MM.1S (cell line): ENCODE measurements around the gene CIAO1.

Experiments
- DNase-seq: peaks from one replicate; pipeline ENCODE4 v3.0.0-alpha.2; 2015
- H2AFZ ChIP-seq: fragments of 300-600 bp; sonication (generic); 2 replicates; pipeline ENCODE4 v1.6.0; 2016; ENCODE audit warnings: antibody characterized with exemption, low read length
- H3F3A ChIP-seq: fragments of 300-600 bp; sonication (generic); 2 replicates; pipeline ENCODE4 v1.6.1; 2016; ENCODE audit warnings: mild to moderate bottlenecking, antibody characterized with exemption, low read length, moderate library complexity, mixed read lengths; ENCODE audit not compliant: insufficient read depth
- H3K27ac ChIP-seq: fragments of 300-600 bp; sonication (generic); 2 replicates; pipeline ENCODE4 v1.5.1; 2016; ENCODE audit warnings: mild to moderate bottlenecking, low read length
- H3K27me3 ChIP-seq: fragments of 300-600 bp; sonication (generic); replicated peaks from 2 replicates; pipeline ENCODE4 v1.6.0; 2016; ENCODE audit warnings: low read length; ENCODE audit not compliant: insufficient read depth
- H3K36me3 ChIP-seq: fragments of 300-600 bp; sonication (generic); replicated peaks from 2 replicates; pipeline ENCODE4 v1.6.1; 2016; ENCODE audit warnings: mild to moderate bottlenecking, low read length, mixed read lengths; ENCODE audit not compliant: insufficient read depth
- H3K4me1 ChIP-seq: fragments of 300-600 bp; sonication (generic); 2 replicates; pipeline ENCODE4 v1.6.1; 2016; ENCODE audit warnings: low read length, mixed read lengths
- H3K4me2 ChIP-seq: fragments of 300-600 bp; sonication (generic); 2 replicates; pipeline ENCODE4 v1.6.0; 2016; ENCODE audit warnings: low read depth, low read length
- H3K4me3 ChIP-seq: fragments of 300-600 bp; sonication (generic); 2 replicates; pipeline ENCODE4 v1.5.1; 2016; ENCODE audit warnings: low read length, mixed read lengths
- H3K79me2 ChIP-seq: fragments of 300-600 bp; sonication (generic); 2 replicates; pipeline ENCODE4 v1.6.1; 2016; ENCODE audit warnings: mixed run types, low read length, mixed read lengths
- H3K9ac ChIP-seq: fragments of 300-600 bp; sonication (generic); 2 replicates; pipeline ENCODE4 v1.6.1; 2016; ENCODE audit warnings: low read length, mixed read lengths
- H3K9me2 ChIP-seq: fragments of 300-600 bp; sonication (generic); replicated peaks from 2 replicates; pipeline ENCODE4 v1.6.1; 2016; ENCODE audit warnings: mild to moderate bottlenecking, low read length, mixed read lengths; ENCODE audit not compliant: insufficient read depth
- H3K9me3 ChIP-seq: fragments of 300-600 bp; sonication (generic); replicated peaks from 2 replicates; pipeline ENCODE4 v1.6.1; 2016; ENCODE audit warnings: mild to moderate bottlenecking, low read length, mixed read lengths; ENCODE audit not compliant: insufficient read depth
- H4K20me1 ChIP-seq: fragments of 300-600 bp; sonication (generic); 2 replicates; pipeline ENCODE4 v1.6.1; 2016; ENCODE audit warnings: mild to moderate bottlenecking, low read length, moderate library complexity, mixed read lengths; ENCODE audit not compliant: insufficient read depth
- EZH2 ChIP-seq: fragments of 300-600 bp; sonication (generic); optimal IDR thresholded peaks from 2 replicates; pipeline ENCODE3; 2017; ENCODE audit warnings: low read depth, mild to moderate bottlenecking, antibody characterized with exemption, low read length, mixed read lengths
- EZH2phosphoT487 ChIP-seq: fragments of 300-600 bp; sonication (generic); IDR thresholded peaks from 2 replicates; pipeline ENCODE4 v1.6.1; 2018; ENCODE audit warnings: antibody characterized with exemption, low read length
- TF ChIP-seq, protein P1 (sequence below): fragments of 300-600 bp; sonication (generic); IDR thresholded peaks from 2 replicates; pipeline ENCODE4 v1.5.1; 2016; ENCODE audit warnings: antibody characterized with exemption, low read length, mixed read lengths

CIAO1 gene

DNA sequence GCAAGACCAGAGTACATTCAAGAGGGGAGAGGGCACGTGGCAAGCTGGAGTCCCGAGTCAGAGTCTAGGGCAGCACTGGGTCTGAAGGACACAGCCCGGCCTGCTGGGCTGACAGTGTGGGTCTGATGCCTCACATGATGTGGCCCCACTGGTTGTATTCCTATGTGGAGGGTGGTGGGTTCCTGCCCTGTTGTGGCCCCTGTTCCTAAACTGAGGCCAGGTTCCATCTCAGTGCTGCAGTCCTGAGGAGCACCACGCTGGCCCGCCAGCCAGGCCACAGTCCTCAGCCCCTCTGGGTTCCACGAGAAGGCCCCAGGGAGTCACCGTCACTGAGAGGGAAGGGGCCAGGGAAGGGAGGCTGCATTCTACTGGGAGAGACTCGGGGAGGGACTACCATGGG lies 13.5 kb upstream of the CIAO1 start:
- Histone ChIP-seq H3K9me3 (no peaks in the 10 kb centered on the region), H3K9me2 (no peaks in the 10 kb centered on the region), H3K4me3 (no peak overlapping the region), H3F3A (no peaks in the 10 kb centered on the region), H2AFZ (no peak overlapping the region), H3K36me3 (peaks cover 3% of the 10 kb centered on the region; the same call in 1 of the 2 replicates), H3K79me2 (peaks cover 17% of the 10 kb centered on the region), H3K4me1 (peaks cover 25% of the 10 kb centered on the region), H3K27ac (no peak overlapping the region), H3K9ac (no peak overlapping the region), H3K27me3 (no peaks in the 10 kb centered on the region), H3K4me2 (no peak overlapping the region), H4K20me1 (no peaks in the 10 kb centered on the region)
- DNase-seq: no peak
- TF ChIP-seq EZH2 (no peak), EZH2phosphoT487 (no peak)
- TF ChIP-seq, protein P1, sequence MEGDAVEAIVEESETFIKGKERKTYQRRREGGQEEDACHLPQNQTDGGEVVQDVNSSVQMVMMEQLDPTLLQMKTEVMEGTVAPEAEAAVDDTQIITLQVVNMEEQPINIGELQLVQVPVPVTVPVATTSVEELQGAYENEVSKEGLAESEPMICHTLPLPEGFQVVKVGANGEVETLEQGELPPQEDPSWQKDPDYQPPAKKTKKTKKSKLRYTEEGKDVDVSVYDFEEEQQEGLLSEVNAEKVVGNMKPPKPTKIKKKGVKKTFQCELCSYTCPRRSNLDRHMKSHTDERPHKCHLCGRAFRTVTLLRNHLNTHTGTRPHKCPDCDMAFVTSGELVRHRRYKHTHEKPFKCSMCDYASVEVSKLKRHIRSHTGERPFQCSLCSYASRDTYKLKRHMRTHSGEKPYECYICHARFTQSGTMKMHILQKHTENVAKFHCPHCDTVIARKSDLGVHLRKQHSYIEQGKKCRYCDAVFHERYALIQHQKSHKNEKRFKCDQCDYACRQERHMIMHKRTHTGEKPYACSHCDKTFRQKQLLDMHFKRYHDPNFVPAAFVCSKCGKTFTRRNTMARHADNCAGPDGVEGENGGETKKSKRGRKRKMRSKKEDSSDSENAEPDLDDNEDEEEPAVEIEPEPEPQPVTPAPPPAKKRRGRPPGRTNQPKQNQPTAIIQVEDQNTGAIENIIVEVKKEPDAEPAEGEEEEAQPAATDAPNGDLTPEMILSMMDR: no peak

DNA sequence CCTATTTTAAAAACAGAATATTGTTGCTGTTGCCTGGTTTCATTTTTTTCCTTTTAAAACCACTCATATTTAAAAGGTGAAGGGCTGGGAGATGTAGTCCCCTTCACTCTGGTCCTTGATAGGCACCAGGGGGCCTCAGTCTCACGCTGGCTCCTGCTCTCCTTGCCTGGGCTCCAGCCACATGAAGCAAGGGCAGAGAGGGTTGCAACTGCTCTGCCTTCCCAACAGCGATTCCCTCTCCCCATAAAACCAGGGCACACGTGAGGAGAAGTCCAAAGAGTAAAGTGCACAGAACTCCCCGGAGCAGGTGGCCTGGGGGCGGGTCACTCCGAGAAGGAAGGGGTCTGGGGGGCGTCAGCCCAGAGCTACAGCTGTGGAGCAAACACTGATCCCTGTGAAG lies 13.0 kb upstream of the CIAO1 start:
- no peaks in the 10 kb centered on the region for H3K27me3 ChIP-seq
- no peaks in the 10 kb centered on the region for H3K9me3 ChIP-seq
- peaks cover 25% of the 10 kb centered on the region for H3K4me1 ChIP-seq
- no peak overlapping the region for H3K9ac ChIP-seq
- peaks cover 3% of the 10 kb centered on the region; the same call in 1 of the 2 replicates for H3K36me3 ChIP-seq
- no peaks in the 10 kb centered on the region for H3K9me2 ChIP-seq
- H4K20me1 ChIP-seq: no peaks in the 10 kb centered on the region
- H2AFZ ChIP-seq: no peak overlapping the region
- no peak overlapping the region for H3K4me2 ChIP-seq
- H3K79me2 ChIP-seq: peaks cover 22% of the 10 kb centered on the region
- no peak overlapping the region for H3K27ac ChIP-seq
- no peaks in the 10 kb centered on the region for H3F3A ChIP-seq
- no peak overlapping the region for H3K4me3 ChIP-seq
- TF ChIP-seq, protein P1: no peak
- TF ChIP-seq EZH2phosphoT487 (no peak), EZH2 (no peak)
- DNase-seq: no peak

DNA sequence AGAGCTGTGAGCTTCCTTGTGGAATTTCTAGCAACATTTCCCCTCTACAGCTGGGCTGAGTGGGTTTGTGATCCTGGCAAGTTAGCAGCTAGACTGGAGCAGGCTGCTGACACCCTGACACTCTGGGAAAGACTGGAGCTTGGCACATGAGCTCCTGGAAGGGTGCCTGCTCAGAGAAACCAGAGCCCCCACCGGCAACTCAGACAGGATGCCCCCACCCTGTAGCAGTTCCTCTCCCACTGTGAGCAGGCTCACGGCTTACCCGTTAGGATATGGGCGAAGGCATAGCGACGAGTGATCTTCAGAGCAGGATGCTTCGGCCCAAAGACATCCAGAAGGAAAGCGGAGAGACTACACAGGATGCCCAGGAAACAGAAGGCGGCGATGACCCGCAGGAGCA lies 11.5 kb upstream of the CIAO1 start:
- TF ChIP-seq, protein P1: no peak
- TF ChIP-seq EZH2 (no peak), EZH2phosphoT487 (no peak)

More for the DNA sequence above, 11.5 kb upstream of the CIAO1 start:
- Histone ChIP-seq H3K27ac (no peak overlapping the region), H3K79me2 (peaks cover 38% of the 10 kb centered on the region), H3K9me2 (no peaks in the 10 kb centered on the region), H3F3A (peaks cover 4% of the 10 kb centered on the region), H3K4me3 (no peak overlapping the region), H2AFZ (no peak overlapping the region), H3K27me3 (no peaks in the 10 kb centered on the region), H3K36me3 (peaks cover 3% of the 10 kb centered on the region; the same call in 1 of the 2 replicates), H3K4me1 (peaks cover 35% of the 10 kb centered on the region), H4K20me1 (no peaks in the 10 kb centered on the region), H3K9me3 (no peaks in the 10 kb centered on the region), H3K9ac (no peak overlapping the region), H3K4me2 (no peak overlapping the region)
- no peak for DNase-seq
